Ishikawa (cell line): ENCODE measurements around the gene ESF1.

Experiments used
- CREB1 ChIP-seq: IDR thresholded peaks from 2 replicates; pipeline ENCODE4 v1.6.1; 2012; ENCODE audit warnings: low read depth
- TF ChIP-seq, protein P1 (sequence below): IDR thresholded peaks from 2 replicates; pipeline ENCODE4 v1.6.1; 2012

ESF1 gene

GRCh38 chr20:13665709-13666395, 118.9 kb downstream of the ESF1 start:
- TF ChIP-seq, protein P1, sequence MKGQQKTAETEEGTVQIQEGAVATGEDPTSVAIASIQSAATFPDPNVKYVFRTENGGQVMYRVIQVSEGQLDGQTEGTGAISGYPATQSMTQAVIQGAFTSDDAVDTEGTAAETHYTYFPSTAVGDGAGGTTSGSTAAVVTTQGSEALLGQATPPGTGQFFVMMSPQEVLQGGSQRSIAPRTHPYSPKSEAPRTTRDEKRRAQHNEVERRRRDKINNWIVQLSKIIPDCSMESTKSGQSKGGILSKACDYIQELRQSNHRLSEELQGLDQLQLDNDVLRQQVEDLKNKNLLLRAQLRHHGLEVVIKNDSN = peak; percentile 55
- no peak for TF ChIP-seq CREB1
